ENCODE results near the gene ZBTB20. TPM values are rescaled to one million over a fixed set of nuclear protein-coding genes. Genes with fewer than 3 reads are reported as not detected.

ZBTB20 gene
- total RNA-seq, 1 experiment from 2014 or later = 5.1 TPM

DNA sequence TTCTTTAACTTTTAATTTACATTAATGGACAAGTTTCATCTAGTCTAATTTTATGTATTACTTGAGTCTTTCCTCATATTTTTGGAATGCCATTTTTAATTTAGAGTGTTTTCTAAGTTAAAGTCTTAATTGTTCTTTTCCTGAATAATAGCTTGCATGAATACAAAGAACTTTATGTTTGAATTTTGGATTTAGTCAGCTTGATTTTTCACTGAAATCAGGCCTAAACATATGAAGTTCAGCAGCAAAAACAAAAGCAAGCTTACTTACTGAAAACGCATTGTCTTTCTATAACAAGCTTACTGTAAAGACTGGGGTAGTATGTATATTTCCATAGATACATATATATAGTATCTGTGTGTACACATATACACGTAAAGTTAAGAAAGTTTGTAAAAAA is 126.0 kb downstream of the ZBTB20 start:
- no peak for DNase-seq (ENCODE audit: low spot score)

GRCh38 chr3:115019900-115020299 is 127.2 kb downstream of the ZBTB20 start:
- no peak for DNase-seq (ENCODE audit: low spot score)

GRCh38 chr3:115018694-115019093 is 128.4 kb downstream of the ZBTB20 start:
- DNase-seq (ENCODE audit: low spot score) = no peak

DNA sequence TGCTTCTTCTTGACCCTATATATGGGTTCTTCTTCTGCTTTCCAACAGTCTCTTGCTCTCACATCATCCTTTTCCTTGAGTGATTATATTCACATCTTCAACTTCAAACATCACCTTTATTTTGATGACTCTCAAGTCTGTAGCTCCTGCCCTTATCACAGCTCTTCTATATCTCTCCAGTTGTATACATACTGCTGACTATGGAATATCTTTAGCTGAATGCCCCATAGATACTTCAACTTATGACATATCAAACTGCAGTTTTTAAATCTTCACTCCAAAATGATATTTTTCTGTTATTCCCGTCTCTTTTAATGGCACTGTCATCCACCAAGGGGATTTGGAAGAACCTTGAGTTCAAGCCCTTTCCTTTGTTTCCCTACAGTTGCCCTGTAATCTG is 139.1 kb downstream of the ZBTB20 start:
- no peak for DNase-seq (ENCODE audit: low spot score)

DNA sequence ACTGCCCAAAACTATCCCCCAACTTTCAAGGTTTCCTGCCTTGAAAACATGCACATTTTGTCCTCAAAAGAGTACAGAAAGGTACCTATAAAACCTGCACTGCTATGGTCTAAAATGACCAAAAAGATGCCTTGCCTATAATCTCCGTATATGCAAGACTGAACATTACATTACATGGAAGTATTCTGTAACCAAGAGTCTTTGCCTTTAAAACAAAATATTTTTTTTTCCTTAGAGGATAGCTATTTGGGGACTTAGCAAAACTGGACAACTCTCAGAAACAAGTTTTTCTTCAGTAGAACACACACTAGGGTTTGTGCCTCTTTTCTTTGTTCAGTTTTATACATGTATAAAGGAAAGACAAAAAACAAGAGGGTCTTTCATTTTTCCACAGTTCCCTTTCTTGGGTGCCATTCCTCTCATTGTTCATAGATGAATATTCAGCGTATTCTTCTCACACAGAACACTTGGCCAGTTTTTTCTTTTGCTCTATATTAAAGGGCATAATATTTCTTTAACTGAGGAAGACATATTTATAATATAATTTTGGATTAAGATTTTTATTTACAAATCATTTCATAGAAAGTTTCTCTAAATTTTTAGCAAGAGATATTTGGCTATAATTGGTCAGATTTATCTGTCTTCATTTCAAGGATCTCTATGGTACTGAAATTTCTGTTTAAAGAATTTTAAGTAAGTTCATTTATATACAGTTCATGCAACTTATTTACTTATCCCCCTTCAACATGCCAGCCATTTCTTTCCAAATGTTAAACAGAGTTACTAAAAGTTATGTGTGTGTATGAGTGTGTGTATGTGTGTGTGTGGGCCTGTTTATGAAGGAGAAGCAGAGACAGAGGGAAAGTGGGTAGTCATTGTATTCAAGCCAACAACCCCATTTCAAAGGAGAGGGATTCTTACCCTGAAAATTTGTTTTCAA is 142.6 kb downstream of the ZBTB20 start:
- no peak for DNase-seq (ENCODE audit: low spot score)

DNA sequence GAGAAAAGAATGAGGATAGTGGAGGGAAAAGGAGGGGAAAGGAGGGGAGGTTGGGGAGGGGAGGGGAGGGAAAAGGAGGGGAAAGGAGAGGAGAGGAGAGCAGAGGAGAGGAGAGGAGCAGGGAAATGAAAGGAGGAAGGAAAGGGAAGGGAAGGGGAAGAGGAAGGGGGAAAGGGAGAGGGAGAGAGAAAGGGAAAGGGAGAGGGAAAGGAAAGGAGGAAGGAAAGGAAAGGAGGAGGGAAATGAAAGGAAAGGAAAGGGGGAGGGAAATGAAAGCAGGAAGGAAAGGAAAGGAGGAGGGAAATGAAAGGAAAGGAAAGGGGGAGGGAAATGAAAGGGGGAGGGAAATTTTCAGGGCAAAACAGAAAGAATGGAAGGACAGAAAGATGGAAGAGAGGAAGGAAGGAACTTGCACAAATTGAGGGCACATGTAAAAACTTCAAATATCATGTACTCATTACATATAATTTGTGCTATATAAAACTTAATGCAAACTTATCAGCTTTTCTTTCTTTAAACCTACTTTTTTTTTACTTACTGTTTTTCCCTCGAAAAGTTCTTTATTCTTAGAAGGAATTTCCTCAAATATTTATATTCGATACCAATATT is 148.0 kb downstream of the ZBTB20 start:
- no peak for DNase-seq (ENCODE audit: low spot score)

GRCh38 chr3:114994554-114995341 is 152.3 kb downstream of the ZBTB20 start:
- no peak for DNase-seq (ENCODE audit: low spot score)

GRCh38 chr3:114985776-114986175 is 161.3 kb downstream of the ZBTB20 start:
- DNase-seq (ENCODE audit: low spot score) = no peak

DNA sequence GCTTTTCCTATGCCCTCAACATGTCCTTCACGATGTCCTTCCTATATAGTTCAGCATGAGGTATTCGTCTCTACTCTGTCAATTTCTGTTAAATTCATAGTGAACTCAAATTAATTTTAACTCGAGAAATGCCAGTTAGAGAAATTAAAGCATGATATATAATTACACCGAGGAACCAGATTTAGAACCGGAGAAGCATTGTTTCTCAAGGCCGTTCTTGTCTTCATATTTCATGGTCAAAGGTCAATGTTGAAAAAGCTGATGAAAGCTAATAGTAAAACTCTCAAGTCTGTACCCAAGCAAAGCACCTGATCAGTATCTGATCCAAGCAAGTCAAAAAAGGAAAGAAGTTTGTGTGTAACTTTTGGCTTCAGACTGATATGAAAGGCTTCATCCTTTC is 163.8 kb downstream of the ZBTB20 start:
- no peak for DNase-seq (ENCODE audit: low spot score)

DNA sequence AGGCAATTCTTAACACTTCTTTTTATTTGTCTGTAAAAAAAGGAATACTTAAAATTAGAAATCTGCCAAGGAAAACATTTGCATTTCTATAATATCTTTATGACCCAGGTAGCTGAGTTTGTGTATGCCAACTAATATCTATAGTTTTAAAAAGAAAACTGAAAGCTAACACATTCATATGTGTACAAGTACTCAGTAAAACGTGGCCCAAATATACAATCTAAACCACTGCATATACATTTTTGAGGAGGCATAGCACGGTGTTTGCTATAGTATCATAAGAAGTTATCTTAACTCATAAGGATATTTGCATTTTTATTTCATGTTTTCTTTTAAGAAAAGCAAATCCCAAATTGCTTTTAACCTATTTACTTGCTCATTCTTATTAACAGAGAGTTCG is 172.7 kb downstream of the ZBTB20 start:
- no peak for DNase-seq (ENCODE audit: low spot score)

- no peak for DNase-seq (ENCODE audit: low spot score)
Observed at GRCh38 chr3:114973536-114973935, 173.6 kb downstream of the ZBTB20 start.

DNA sequence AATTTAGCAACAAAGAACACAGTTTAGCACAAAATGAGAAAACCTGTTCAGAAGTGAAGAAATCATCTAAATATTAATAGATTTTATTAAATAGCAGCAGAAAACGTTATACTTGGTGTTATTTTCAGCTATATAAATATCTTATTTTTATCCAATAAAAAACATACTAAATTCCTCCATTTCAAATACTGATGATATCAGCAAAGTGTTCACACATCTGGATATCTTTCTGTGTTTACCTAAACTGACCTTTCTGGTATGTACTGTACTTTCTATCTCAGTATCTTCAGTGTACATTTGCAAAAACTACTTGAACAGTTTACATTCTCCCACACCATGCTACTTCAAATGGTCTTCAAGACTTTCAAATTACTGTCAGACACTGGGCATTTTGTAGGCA is 179.9 kb downstream of the ZBTB20 start:
- no peak for DNase-seq (ENCODE audit: low spot score)

DNA sequence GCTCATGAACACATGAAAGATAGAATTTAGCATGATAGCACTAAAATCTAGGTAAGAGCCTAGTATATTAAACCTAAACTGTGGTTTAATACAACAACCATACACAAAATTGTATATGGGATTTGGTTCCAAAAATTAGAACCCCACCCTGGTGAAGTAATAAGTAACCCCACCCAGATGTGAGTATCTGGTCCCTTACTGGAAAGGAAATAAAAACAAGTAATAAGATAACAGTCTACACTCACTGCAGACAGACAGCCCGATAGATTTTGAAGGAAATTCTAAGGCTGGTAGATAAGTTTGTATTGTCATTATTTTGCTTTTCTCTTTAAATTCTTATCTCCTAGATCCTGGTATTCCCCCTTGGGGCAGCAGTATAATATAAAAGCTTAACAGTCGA is 184.9 kb downstream of the ZBTB20 start:
- no peak for DNase-seq (ENCODE audit: low spot score)

GRCh38 chr3:114958930-114959329 is 188.2 kb downstream of the ZBTB20 start:
- no peak for DNase-seq (ENCODE audit: low spot score)

DNA sequence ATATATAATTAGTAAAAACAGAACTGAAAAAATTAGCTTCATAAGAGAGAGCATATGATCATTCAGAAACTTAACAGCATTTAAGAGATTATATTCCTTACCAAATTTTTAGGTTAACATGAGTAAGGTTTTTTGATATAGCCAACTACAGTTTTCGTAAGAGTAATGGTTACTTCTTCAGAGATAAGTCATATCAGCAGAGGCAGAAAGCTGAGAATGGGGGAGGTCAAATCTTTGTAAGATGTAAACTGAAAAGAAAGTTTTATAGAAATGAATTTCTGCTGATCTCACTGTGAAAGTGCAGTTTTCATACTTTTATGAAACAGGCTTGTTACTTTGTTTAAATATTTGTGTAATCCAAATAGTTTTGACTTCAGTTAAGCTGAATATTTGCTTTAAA is 193.3 kb downstream of the ZBTB20 start:
- DNase-seq (ENCODE audit: low spot score) = no peak

- DNase-seq (ENCODE audit: low spot score) = no peak
Observed at GRCh38 chr3:114953215-114953799, 193.8 kb downstream of the ZBTB20 start.

DNA sequence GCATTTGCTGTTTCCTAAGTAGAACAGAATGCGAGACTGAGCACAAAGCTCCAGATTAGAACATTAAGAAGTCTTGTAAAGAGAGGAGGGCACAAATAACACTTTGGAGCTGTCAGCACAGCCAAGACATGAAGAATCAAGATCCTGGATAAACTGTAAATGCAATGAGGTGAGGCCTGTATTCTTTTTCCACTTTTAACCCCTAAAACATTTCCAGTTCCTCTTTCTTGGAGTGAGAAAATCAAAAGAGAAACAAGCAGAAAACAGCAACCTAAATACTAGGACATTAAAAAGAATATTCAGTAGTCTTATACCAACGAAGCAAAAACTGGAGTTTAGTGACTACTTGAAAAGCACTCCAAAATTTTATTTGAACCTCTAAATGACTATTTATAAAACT is 204.3 kb downstream of the ZBTB20 start:
- DNase-seq (ENCODE audit: low spot score) = no peak

DNA sequence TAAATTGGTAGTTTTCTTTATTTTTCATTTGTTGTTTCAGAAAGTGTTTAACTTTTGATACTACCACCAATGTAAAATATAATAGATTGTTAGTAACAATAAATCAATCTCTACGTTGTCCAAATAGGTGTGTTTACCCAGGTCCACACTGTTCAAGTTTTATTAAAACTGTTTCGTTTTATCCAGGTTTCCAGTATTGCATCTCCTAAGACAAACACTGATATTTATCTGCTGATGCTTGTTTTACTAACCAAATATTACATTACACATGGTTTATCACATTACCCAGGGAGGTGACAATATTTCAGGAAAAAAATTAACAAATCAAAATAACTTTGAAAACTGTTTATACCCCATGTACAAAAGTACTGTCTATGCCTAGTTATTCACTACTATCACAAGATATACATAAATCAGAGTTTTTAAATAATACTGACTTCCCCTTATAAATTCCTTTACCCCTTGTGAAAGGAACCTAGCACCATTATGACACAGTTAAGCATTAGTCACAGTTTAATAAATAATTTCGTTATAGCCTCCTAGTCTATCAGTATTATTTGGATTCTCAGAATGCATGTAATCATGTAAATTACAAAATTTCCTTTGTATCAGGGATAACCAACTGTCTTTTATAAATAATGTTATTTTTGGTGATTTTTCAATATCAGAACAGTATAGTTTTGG is 205.3 kb downstream of the ZBTB20 start:
- DNase-seq (ENCODE audit: low spot score) = no peak

DNA sequence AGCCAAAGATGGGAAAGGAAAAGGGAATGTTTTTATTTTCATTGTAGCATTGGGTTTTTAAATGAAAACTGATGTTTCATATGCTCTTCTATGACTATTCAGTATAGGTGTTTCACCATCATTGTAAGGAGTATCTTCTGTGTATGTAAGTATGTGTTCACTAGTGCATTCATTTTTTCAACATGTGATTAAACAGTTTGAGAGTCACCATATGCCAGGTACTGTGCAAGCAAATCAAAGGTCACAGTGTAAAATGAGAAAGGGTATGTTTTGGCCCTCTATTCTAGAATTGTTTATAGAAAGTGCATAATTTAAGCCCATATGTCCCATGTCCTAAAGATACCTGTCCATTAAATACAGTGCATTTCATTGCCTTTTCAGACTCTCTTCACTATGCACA is 207.2 kb downstream of the ZBTB20 start:
- DNase-seq (ENCODE audit: low spot score) = no peak

DNA sequence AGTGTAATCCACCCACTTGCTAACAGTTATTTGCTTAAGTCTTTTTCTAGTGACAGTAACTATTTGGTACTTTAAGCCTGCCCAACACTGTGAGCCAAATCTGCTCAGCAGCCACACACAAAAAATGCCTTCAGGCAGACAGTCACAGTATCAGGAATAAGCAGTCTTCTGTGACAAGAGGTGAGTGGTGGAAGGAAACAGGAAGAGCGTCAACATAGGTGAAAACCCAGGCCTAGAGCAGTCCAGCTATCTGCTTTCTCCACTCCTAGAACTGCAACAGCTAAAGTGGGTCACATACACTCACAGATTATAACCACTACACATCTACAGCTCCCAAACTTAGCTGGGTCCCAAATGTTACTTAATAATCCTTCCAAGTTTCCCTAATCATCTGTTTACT is 213.7 kb downstream of the ZBTB20 start:
- no peak for DNase-seq (ENCODE audit: low spot score)

DNA sequence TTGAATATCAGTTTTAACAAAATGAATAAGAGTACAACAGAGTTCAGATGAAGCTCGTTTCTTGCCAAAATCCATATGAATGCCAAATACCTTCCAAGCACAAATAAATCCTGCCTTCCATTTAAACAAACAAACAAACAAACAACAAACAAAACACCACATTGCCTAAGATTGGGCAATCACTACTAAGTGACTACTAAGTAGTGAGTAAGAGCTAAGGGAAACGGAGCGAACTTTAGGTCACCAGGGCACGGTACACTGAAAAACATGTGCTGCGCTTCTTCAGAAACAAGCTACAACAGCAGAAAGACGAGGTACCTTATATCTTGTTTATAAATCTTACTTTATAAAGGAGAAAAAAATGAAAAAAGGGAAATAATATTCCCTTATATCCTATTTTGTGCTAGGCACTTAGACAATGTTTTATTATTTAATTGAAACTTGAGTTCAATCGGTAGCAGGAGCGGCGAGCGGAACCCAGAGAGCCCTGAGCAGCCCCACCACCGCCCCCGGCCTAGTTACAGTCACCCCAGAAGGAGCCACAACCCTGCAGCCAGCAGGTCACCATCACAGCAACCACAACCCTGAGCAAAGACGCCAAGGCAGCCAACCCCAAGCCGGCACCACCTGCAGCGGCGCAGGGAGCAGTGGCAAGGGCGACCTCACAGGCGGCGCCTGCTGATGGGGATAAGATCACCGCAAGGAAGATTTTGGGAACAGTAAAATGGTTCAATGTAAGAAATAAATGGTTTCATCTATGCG is 216.9 kb downstream of the ZBTB20 start:
- no peak for DNase-seq (ENCODE audit: low spot score)
